ENCODE measurements around the gene AIFM3.

Gene AIFM3

GRCh38 chr22:21029486-21030025, 62.5 kb downstream of the AIFM3 start:
- DNase-seq, result no peak

GRCh38 chr22:21030032-21030431, 63.0 kb downstream of the AIFM3 start:
- no peak for DNase-seq
